Endothelial cell of umbilical vein (primary cell): ENCODE measurements around the gene SLC28A2. TPM values are rescaled to one million over a fixed set of nuclear protein-coding genes. Genes with fewer than 3 reads are reported as not detected.

Experiments used
- BruUV-seq: library from RNA; stranded (reverse); fragments of 400-500 nt; replicated peaks from 2 replicates; lab custom pipeline; 2021; lab: Mats Ljungman, UMichigan
- CTCF ChIA-PET: fragments of 300-600, 350-600 bp; sonication (Branson Sonifier 250); formaldehyde crosslinking; loops from one replicate; lab custom pipeline; 2021; ENCODE audit warnings: antibody characterized with exemption, inconsistent platforms; lab: Charles Lee
- POLR2A ChIA-PET: fragments of 300-600, 350-600 bp; sonication (Branson Sonifier 250); formaldehyde crosslinking; loops from one replicate; lab custom pipeline; 2021; ENCODE audit warnings: antibody characterized with exemption, inconsistent platforms; lab: Charles Lee
- DNase-seq: peaks from one replicate; pipeline ENCODE4 v3.0.0-alpha.2; 2011; ENCODE audit warnings: low read depth, low spot score
- FAIRE-seq: peaks from 2 replicates; lab custom pipeline; 2011; peaks lifted over from hg19 to GRCh38; lab: Jason Lieb, UNC
- H2AFZ ChIP-seq: 2 replicates; pipeline ENCODE4 v1.6.0; 2012; ENCODE audit warnings: low read depth, low read length, control low read depth, inconsistent platforms
- H3K27ac ChIP-seq: 2 replicates; pipeline ENCODE4 v1.5.1; 2011; ENCODE audit warnings: low read depth, mild to moderate bottlenecking, control low read depth, low read length, moderate library complexity; ENCODE audit not compliant: insufficient read depth
- H3K27me3 ChIP-seq, 2 experiments: 2 replicates each; pipeline versions ENCODE4 v1.6.0 to v1.6.1; 2011; ENCODE audit warnings: low read length in 2 of 2, mixed read lengths in 1 of 2; ENCODE audit not compliant: control insufficient read depth in 2 of 2, insufficient read depth in 2 of 2
- H3K36me3 ChIP-seq, 2 experiments: 2 replicates in 1 of 2; 3 replicates in 1 of 2; pipeline ENCODE4 v1.5.1; 2011; ENCODE audit warnings: low read length in 2 of 2, mild to moderate bottlenecking in 1 of 2, moderate library complexity in 1 of 2; ENCODE audit not compliant: control insufficient read depth in 2 of 2, insufficient read depth in 2 of 2; ENCODE audit errors: extremely low read depth in 1 of 2
- H3K4me1 ChIP-seq: 3 replicates; pipeline ENCODE4 v1.5.1; 2011; ENCODE audit warnings: mild to moderate bottlenecking, low read length; ENCODE audit not compliant: control insufficient read depth, insufficient read depth; ENCODE audit errors: extremely low read depth
- H3K4me2 ChIP-seq: 2 replicates; pipeline ENCODE4 v1.6.1; 2011; ENCODE audit warnings: low read length, control low read depth, mixed read lengths; ENCODE audit not compliant: insufficient read depth
- H3K4me3 ChIP-seq, 3 experiments: fragments of 200-600 bp in 1 of 3; sonication (generic), shearing (Covaris generic) in 1 of 3; replicated peaks in 1 of 3; 2 replicates each; pipeline ENCODE4 v1.5.1; 2011 to 2016; ENCODE audit warnings: control low read depth in 3 of 3, low read length in 3 of 3, mild to moderate bottlenecking in 2 of 3, inconsistent platforms in 1 of 3, low read depth in 1 of 3, moderate library complexity in 1 of 3; ENCODE audit not compliant: insufficient read depth in 1 of 3
- H3K79me2 ChIP-seq: 2 replicates; pipeline ENCODE4 v1.6.0; 2012; ENCODE audit warnings: low read length, inconsistent platforms; ENCODE audit not compliant: control insufficient read depth, insufficient read depth
- H3K9ac ChIP-seq: replicated peaks from 2 replicates; pipeline ENCODE3; 2011; ENCODE audit warnings: low read length, control low read depth; ENCODE audit not compliant: insufficient read depth; ENCODE audit errors: extremely low read depth
- H3K9me1 ChIP-seq: replicated peaks from 3 replicates; pipeline ENCODE4 v1.6.0; 2011; ENCODE audit warnings: mild to moderate bottlenecking, low read length; ENCODE audit not compliant: control insufficient read depth, insufficient read depth; ENCODE audit errors: extremely low read depth
- H3K9me3 ChIP-seq: replicated peaks from 2 replicates; pipeline ENCODE4 v1.5.1; 2012; ENCODE audit warnings: low read length, inconsistent platforms; ENCODE audit not compliant: control insufficient read depth, insufficient read depth
- H4K20me1 ChIP-seq: replicated peaks from 2 replicates; pipeline ENCODE3; 2011; ENCODE audit warnings: mild to moderate bottlenecking, low read length; ENCODE audit not compliant: control insufficient read depth, insufficient read depth; ENCODE audit errors: extremely low read depth
- CTCF ChIP-seq, 2 donors: IDR thresholded peaks; 1 replicate in 1 of 2; 2 replicates in 1 of 2; pipeline ENCODE4 v1.5.1; 2011; ENCODE audit warnings: low read length in 2 of 2, mild to moderate bottlenecking in 2 of 2, moderate library complexity in 2 of 2, control low read depth in 1 of 2, inconsistent platforms in 1 of 2, low read depth in 1 of 2; ENCODE audit not compliant: insufficient read depth in 1 of 2; ENCODE audit errors: extremely low read depth in 1 of 2
- EZH2 ChIP-seq: IDR thresholded peaks from 2 replicates; pipeline ENCODE4 v1.6.1; 2012; ENCODE audit warnings: borderline replicate concordance, low read depth, mild to moderate bottlenecking, moderate library complexity, low read length, inconsistent platforms; ENCODE audit not compliant: severe bottlenecking
- FOS ChIP-seq: IDR thresholded peaks from 2 replicates; pipeline ENCODE4 v1.6.1; 2011; ENCODE audit warnings: mild to moderate bottlenecking, low read length, moderate library complexity, borderline replicate concordance; ENCODE audit not compliant: insufficient read depth
- GATA2 ChIP-seq: IDR thresholded peaks from 2 replicates; pipeline ENCODE4 v1.7.0; 2011; ENCODE audit warnings: low read depth, mild to moderate bottlenecking, moderate library complexity, mixed read lengths, low read length; ENCODE audit not compliant: insufficient read length, insufficient read depth
- JUN ChIP-seq: IDR thresholded peaks from 2 replicates; pipeline ENCODE4 v1.6.1; 2011; ENCODE audit warnings: borderline replicate concordance, low read depth; ENCODE audit not compliant: insufficient read length, insufficient read depth
- MAX ChIP-seq: IDR thresholded peaks from 2 replicates; pipeline ENCODE4 v1.6.1; 2011; ENCODE audit not compliant: insufficient read depth, insufficient read length
- MYC ChIP-seq: IDR thresholded peaks from one replicate; pipeline ENCODE4 v1.6.1; 2011; ENCODE audit warnings: mild to moderate bottlenecking, low read depth, low read length
- POLR2A ChIP-seq: IDR thresholded peaks from 2 replicates; pipeline ENCODE4 v1.6.1; 2012; ENCODE audit warnings: low read depth, mild to moderate bottlenecking, control low read depth, low read length
- POLR2AphosphoS5 ChIP-seq: IDR thresholded peaks from 2 replicates; pipeline ENCODE4 v1.6.1; 2012; ENCODE audit warnings: low read depth, mild to moderate bottlenecking, control low read depth, low read length, moderate library complexity; ENCODE audit not compliant: insufficient read depth
- dilution Hi-C: fragments of 300-500 bp; cut with MboI; formaldehyde crosslinking; loops from one replicate; pipeline ENCODE4 v1.15.0; 2019; ENCODE audit warnings: low sequenced_read_pairs; ENCODE audit not compliant: extremely low pct_ligation_motif_present
- intact Hi-C: fragments of 100-400 bp; cut with micrococcal nuclease; formaldehyde crosslinking; loops from one replicate; pipeline ENCODE4 v1.10.0; 2022
- polyA plus RNA-seq, 4 experiments: library from polyadenylated mRNA; depleted of rRNA in 3 of 4; stranded (reverse) in 3 of 4; unstranded in 1 of 4; fragments of >200 nt; gene quantifications; 2 replicates each; pipeline versions ENCODE4 v1.2.1 to v1.2.3, GENCODE V29; 2011 to 2012; ENCODE audit warnings: missing spikeins in 1 of 4
- total RNA-seq: library from RNA; stranded (reverse); gene quantifications from 2 replicates; pipeline ENCODE4 v1.2.3, GENCODE V29; 2021

Gene SLC28A2
- total and polyA plus RNA-seq, 2 donors (not counting 3 experiments of a cell fraction or from before 2014, with no cell fraction given): not detected

GRCh38 chr15:45285413-45285812, 33.4 kb downstream of the SLC28A2 start:
- Histone ChIP-seq H3K9me1 (no peaks in the 10 kb centered on the region), H3K4me2 (no peak overlapping the region), H3K9ac (no peak overlapping the region), H3K36me3 (no peaks in the 10 kb centered on the region), H3K79me2 (no peaks in the 10 kb centered on the region), H3K9me3 (no peaks in the 10 kb centered on the region), H3K27me3 (peaks cover 2 to 5% of the 10 kb centered on the region in 2 experiments), H3K4me3 (no peak overlapping the region), H3K27ac (no peak overlapping the region), H2AFZ (no peak overlapping the region), H4K20me1 (no peaks in the 10 kb centered on the region), H3K4me1 (no peaks in the 10 kb centered on the region)
- BruUV-seq: no TSS peak
- dilution Hi-C loops (no loop called here), intact Hi-C loops (no loop called here)
- DNase-seq (no peak), FAIRE-seq (no peak)
- TF ChIP-seq CTCF (IDR thresholded peaks at IDR 0.05; ENCODE audit: extremely low read depth in 1 of 2, insufficient read depth in 1 of 2, low read depth in 1 of 2, low read length in 2 of 2) (no peak), JUN (no peak), FOS (no peak), POLR2AphosphoS5 (no peak), POLR2A (no peak), MAX (no peak), GATA2 (no peak), EZH2 (no peak), MYC (no peak)
- CTCF ChIA-PET: interaction anchor here (0.6 to 0.7 kb wide), 2 partner anchors 15 to 167 kb away, joined by 3 read pairs; no protein-coding TSS in a partner anchor
- POLR2A ChIA-PET: no interaction called here
